ENCODE results near the gene GRK4. TPM values are rescaled to one million over a fixed set of nuclear protein-coding genes. Genes with fewer than 3 reads are reported as not detected.

GRK4 gene
- total and polyA plus RNA-seq, 2 of the 8 experiments (the other 6 are each of a cell fraction or from before 2014, with no cell fraction given) = 0.77 to 1.8 TPM

- no peak for TF ChIP-seq GABPA (IDR thresholded peaks at IDR 0.05; ENCODE audit: borderline replicate concordance, insufficient read depth, low read length)
- TF ChIP-seq RAD21 (IDR thresholded peaks at IDR 0.05 in 1 of 2, conservative IDR thresholded peaks at IDR 0.05 in 1 of 2; ENCODE audit: low read depth in 2 of 2, low read length in 2 of 2) = no peak
- TF ChIP-seq CREB1 (IDR thresholded peaks at IDR 0.05) = no peak
- no peak for TF ChIP-seq TAF1 (IDR thresholded peaks at IDR 0.05; ENCODE audit: low read depth, low read length)
These were observed 81.8 kb downstream of the GRK4 start (continued) for GRCh38 chr4:3044870-3045819.
